Measurements from ENCODE around the gene KCNQ5. TPM values are rescaled to one million over a fixed set of nuclear protein-coding genes. Genes with fewer than 3 reads are reported as not detected.
A peak's percentile ranks its signal among the peaks of the same experiment; 100 is the strongest.
"Not testable (repeated sequence)": the region's sequence is repeated elsewhere in the genome, so short reads cannot be mapped to it uniquely, and the experiment has no call there.

Gene KCNQ5
- total RNA-seq, 1 donor from 2014 or later: not detected

DNA sequence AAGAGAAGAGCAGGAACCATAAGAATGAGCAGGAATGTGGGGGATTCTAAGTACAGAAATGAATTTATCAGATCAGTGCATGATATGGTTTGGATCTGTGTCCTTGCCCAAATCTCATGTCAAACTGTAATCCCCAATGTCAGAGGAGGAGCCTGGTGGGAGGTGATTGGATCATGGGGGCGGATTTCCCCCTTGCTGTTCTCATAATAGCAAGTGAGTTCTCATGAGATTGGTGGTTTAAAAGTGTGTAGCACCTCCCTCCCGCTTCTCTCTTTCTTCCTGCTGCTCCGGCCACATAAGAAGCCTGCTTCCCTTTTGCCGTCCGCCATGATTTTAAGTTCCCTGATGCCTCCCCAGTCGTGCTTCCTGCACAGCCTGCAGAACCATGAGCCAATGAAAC, 554.2 kb downstream of the KCNQ5 start:
- no peak for DNase-seq (ENCODE audit: low read depth in 2 of 2)

DNA sequence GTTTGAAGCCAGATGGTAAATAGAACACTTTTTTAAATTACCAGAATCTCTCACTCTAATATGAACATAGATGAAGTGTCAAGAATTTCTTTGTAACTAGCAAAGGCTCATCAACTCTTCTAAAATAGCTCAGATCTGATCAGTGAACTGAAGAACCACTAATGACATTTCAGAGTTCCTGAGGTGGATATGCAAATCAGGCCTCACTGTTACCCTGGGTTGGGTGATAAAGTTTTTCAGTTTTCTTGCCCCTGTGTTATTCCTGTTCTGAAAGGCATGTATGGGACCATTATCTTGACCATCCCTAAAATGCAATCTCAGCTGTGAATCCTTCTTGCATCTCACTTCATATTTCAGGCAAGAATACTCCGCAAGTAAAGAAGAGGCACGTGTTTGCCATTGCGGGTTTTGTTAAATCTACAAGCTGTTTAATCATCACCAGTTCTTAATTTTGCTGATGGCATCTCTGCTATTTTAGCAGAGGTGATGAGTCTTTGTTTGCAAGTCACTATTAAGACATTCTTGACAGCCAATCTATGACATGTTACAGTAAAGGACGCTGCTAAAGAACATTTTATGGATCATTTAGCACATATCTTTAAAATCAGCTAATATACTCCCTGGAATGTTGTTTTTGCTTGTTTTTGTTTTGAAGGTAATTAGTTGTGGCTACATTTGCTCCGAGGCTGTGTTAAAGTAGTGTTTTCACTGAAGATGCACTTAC, 555.5 kb downstream of the KCNQ5 start:
- no peak for DNase-seq (ENCODE audit: low read depth in 2 of 2)

DNA sequence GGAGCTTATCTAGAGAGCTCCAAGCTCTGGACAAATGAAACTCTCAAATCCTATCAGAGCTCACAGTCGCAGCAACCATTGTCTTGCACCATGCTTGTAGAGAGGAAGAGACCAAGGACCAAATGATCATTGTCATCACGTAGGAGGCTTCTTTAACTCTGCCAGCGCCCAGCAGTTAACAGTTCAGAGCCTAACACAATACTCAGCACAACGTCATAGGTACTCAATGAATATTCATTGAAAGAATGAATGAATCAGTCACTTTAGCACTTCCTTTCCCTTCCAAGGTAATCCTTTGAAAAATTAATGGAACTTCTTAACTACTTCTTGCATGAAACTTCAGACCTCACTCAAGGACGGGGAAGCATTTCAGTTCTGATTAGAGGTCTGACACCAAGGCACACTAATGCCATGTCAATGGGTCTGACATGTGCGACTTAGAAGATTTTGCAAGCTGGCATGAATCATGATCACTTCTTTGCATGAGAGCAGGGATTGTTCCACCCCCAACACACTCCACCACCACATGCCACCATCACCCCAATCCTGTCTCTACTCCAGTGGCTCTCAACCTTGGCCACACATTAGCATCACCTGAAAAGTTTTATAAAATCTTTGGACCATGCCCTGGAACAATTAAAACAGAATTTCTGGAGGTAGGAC, 558.3 kb downstream of the KCNQ5 start:
- DNase-seq (ENCODE audit: low read depth in 2 of 2): no peak

DNA sequence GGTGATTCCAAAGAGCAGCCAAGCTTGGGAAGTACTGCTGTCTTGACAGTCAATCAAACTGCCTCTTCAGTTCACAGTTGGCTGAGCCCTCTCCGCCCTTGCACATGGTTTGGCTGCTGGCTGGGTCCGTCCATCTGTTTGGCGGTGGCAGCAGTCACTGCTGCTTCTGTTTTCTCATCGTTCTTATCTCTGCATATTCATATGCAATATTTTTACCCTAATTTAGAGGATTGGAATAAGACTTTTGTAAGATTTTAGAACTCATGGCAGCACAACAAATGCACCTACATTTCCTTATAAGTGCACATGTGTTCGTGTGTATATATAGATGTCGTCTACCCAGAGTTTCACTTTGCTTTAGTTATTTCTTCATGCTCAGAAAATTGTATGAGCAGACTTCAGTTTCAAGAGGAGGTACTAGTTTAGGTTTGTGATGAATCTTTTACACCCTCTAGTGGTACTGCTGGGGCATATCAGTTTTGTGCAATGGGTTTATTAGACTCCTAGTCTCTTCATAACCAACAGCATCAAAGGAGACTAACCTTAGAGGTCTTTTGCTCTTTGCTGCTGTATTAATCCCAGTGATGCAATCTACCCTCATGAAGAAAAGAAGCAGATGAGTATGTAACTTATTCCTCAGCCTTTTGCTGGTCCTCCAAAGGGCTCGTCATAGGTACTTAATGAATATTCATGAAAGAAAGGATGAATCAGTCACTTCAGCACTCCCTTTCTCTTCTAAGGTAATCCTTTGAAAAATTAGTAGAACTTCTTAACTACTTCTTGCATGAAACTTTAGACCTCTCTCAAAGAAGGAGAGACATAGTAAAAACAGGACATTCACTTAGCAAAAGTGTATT, 559.1 kb downstream of the KCNQ5 start:
- DNase-seq (ENCODE audit: low read depth in 2 of 2): peak; percentile 58 to 67

DNA sequence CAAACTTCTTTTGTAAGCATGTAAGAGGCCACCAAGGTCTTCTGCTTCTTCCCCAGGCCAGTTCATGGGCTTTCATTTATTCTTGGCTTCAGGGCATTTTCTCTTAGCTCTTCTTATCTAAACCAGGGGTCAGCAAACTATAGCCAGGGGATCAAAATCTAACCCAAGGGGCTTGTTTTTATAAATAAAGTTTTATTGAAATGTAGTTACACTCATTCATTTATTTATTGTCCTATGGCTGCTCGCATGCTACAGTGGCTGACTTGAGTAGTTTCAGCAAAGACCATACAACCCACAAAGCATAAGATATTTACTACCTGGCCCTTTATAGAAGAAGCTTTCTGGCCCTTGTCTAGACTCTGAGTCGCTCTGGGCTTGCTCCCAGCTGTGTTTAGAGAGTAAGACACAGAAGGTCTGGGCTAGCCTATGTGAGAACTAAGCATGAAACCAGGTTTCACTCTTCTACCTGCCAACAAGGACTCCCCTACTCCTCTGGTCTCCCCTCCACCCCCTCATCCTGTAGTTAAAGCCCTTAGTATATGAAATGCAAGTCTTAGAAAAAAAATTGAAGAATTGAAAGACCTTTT, 560.2 kb downstream of the KCNQ5 start:
- no peak for DNase-seq (ENCODE audit: low read depth in 2 of 2)

DNA sequence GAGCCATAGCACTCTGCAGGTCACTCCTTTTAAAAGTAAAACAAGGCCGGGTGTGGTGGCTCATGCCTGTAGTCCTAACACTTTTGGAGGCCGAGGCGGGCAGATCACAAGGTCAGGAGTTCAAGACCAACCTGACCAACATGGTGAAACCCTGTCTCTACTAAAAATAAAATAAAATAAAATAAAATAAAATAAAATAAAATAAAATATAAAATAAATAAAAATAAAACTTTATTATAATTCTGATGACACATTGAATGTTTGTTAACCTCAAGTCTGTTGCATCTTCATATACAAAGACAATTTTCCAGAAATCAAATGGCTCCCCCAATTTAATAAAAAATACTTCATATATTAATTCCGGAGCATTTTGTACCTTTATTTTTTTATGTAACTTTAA, 571.4 kb downstream of the KCNQ5 start:
- not testable (repeated sequence) for DNase-seq (ENCODE audit: low read depth in 2 of 2)

DNA sequence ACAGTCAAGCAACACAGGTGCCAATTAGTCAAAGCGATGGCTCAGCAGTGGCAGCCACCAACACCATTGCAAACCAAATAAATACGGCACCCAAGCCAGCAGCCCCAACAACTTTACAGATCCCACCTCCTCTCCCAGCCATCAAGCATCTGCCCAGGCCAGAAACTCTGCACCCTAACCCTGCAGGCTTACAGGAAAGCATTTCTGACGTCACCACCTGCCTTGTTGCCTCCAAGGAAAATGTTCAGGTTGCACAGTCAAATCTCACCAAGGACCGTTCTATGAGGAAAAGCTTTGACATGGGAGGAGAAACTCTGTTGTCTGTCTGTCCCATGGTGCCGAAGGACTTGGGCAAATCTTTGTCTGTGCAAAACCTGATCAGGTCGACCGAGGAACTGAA, 572.9 kb downstream of the KCNQ5 start:
- no peak for DNase-seq (ENCODE audit: low read depth in 2 of 2)

DNA sequence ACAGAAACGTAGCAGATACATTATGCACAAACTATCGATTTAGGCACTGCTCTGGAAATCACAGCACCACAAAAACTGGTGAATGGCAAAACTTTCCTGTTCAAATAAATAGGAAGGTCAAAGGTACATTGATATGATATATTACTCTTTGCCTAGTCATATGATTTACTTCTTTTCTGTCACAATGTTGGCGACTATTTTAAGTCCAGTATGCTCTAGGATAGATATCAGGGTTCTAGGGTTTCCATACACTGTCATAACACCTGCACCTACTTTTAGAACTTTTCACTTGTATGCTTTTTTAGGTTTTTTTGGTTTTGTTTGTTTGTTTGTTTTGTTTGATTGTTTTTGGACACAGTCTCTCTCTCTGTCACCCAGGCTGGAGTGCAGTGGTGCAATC, 578.4 kb downstream of the KCNQ5 start:
- DNase-seq (ENCODE audit: low read depth in 2 of 2): no peak

DNA sequence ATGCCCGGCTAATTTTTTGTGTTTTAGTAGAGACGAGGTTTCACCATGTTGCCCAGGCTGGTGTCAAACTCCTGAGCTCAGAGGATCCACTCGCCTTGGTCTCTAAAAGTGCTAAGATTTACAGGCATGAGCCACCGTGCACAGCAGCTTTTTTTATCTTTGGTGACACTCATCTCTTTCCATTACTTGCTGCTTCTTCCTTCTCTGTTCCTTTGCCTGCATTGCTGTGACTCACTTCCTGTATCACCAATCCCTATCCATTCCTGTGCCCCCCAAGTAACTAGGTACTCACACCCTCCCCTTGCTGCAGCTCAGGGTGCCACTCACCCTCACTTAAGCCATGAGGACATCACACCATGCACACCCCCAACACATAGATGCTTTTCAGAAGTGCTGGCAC, 578.9 kb downstream of the KCNQ5 start:
- DNase-seq (ENCODE audit: low read depth in 2 of 2): no peak

DNA sequence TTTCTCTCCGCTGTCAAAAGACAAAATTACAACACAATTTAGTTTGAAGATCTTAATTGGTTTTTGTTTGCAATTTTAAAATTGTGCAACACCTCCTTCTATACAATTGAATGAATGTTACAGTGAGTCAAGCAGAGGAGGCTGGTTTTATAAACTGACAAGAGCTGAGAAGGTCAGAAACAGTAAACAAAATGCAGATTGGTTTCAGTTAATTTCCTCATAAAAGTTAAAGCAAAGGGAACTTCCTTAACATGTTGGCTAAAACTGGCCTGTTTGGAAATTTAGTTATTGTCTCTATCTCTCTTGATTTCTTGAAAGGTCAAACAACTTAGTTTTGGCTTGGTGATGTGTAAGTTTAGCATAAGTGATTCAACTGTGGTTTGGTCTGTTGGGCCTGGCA, 581.2 kb downstream of the KCNQ5 start:
- DNase-seq (ENCODE audit: low read depth in 2 of 2): no peak

DNA sequence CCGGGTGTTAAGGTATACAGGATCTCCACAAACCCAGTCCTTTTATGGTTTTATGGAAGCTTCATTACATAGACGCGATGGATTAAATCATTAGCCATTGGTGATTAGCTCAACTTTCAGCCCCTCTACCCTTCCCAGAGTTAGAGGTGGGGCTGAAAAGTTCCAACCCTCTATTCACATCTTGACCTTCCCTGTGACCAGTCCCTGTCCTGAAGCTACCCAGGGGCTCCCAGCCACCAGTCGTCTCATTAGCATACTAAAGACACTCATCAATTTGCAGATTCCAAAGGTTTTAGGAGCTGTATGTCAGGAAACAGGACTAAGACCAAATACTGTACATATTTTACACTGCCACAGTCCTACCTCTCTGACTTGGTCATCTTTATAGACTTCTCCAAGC, 582.4 kb downstream of the KCNQ5 start:
- DNase-seq (ENCODE audit: low read depth in 2 of 2): no peak

DNA sequence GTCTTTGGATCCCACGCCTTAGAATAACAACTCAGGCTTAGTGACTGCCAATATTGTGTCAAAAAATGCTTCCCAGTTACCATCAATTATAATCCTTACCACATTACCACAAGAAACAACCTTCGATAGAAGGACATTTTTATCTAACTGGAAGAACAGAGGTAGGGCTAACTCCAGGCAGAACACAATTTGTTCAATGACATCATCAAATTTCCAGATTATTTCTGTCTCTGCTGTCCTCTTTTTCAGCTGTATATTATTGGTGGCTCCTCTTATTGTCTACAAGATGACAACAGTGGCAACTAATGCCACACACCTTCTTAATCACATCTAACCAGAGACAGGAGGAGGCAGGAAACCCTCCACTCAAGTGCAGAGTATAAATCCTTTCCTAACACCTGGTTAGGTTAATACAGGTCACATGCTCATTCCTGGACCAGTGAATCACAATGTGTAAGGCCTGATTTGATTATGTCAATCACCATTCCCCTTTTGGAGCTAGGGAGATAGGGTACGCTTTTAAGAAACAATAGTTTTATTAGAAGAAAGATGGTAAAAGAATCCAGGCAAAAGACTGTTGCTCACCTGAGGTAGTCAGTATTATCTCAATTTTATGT, 585.5 kb downstream of the KCNQ5 start:
- no peak for DNase-seq (ENCODE audit: low read depth in 2 of 2)

DNA sequence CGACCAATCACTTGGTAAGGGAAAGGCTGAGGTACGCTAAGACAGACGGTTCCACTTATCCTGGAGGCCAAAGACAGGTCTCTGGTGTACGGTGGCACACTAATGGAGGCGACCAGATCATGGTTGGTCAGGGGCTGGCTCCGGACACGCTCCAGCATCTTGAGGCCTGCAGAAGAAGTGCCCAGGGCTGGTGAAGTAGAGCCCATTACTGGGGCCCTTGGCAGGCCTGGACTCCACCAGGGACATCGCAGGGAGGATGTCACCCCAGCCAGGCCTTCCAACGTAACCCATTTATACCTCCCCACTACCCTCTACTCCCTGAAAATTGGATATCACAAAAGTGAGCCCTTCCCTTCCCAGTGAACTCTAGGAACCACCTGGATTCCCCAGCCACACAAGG, 587.3 kb downstream of the KCNQ5 start:
- DNase-seq (ENCODE audit: low read depth in 2 of 2): no peak

DNA sequence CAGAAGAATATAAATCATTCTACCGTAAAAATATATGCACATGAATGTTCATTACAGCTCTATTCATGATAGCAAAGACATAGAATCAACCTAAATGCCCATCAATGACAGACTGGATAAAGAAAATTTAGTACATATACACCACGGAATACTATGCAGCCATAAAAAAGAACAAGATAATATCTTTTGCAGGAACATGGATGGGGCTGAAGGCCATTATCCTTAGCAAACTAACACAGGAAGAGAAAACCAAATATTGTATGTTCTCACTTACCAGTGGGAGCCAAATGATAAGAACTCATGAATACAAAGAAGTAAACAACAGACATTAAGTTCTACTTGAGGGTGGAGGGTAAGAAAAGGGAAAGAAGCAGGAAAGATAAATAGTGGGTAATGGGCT, 595.0 kb downstream of the KCNQ5 start:
- no peak for DNase-seq (ENCODE audit: low read depth in 2 of 2)

DNA sequence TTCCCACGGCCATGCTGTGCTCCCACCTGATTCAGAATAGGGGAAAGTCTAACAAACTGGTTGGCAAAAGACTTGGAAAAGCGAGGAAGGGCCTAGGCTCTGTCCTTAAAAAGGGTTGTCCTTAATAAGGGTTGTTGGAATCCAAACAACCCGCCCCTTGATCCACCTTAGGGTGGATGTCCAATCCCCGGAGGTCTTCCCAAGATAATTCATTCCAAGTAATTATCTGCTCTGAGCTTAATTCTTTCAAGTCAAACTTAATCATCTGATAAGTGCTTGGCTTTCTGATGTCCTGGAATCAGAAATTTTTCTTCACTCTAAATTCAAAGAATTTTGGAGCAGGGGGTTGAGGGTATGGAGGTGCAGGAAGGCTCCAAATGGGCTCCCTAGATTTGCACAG, 603.5 kb downstream of the KCNQ5 start, which contains the start of gene KHDC1L:
Gene KHDC1L, minus strand, starts transcription at position 101 of the 400 bp plus-strand sequence. Its CDS starts 88 bp downstream, at position 13.
- no peak for DNase-seq (ENCODE audit: low read depth in 2 of 2)

DNA sequence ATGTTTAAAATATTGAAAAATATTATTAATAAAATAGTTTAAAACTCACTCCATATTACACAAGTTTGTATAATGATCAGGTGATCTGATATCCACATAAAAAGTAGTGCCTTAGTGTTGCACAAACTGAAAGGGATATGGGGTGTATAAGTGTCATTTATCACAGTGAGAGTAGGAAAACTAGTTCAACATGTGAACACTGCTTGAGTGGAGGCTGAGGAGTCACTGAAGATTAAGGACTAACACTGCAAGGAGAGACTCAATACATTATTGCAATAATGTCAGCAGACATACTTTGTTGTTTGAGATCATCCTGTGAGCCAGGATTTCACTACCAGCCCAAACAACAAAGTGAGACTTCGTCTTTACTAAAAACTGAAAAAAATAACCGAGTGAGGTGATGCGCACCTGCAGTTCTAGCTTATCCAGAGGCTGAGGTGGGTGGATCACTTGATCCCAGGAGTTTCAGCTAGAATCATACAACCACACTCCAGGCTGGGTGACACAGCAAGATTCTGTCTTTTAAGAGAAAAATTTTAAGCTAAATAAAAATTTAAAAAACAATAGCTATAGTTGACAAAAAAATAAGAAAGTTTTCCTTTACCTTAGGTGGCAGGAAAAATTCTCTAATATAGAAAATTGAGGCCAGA, 605.9 kb downstream of the KCNQ5 start:
- no peak for DNase-seq (ENCODE audit: low read depth in 2 of 2)

DNA sequence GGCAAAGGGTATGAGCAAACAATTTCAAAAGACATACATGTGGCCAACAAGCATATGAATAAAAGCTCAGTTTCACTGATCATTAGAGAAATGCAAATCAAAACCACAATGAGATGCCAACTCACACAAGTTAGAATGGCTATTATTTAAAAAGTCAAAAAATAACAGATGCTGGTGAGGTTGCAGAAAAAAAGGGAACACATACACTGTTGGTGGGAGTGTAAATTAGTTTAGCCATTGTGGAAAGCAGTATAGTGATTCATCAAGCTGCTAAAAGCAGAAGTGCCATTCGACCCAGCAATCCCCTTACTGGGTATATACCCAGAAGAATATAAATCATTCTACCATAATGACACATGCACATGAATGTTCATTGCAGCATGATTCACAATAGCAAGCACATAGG, 610.1 kb downstream of the KCNQ5 start:
- DNase-seq (ENCODE audit: low read depth in 2 of 2): no peak

DNA sequence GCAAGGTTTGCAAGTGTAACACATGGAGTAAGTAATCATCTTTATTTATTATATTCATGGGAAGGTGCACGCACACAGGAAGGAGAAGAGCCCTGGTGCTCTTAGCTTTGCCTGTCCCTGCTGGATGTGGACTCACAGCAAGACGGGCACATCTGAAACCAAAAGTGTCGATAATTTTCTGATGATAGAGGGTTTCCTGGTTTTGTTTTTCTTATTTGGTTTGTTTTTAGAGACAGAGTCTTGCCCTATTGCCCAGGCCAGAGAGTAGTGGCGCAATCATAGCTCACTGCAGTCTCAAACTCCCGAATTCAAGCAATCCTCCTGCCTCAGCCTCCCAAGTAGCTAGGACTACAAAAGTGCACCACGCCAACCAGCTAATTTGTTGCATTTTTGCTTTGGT, 611.2 kb downstream of the KCNQ5 start:
- no peak for DNase-seq (ENCODE audit: low read depth in 2 of 2)

DNA sequence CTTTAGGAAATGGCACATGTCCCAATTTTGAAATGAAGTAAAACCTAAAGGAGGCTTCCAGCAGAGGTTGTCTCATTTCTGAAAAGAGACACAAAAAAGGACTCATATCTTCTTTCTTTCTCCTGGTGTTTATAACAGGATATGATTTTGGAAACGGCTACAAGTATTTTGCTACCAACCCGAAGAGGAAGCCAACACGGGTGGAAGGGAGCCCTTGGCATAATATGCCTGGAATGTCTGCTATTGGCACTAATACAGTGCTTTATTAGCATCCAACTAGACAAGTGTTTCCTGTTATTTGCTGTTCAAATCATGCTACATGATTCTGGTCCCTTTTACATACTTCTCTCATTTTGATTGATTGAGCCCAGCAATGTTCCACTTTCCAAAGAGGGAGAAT, 612.1 kb downstream of the KCNQ5 start:
- peak in 1 of 2 donors; percentile 13 for DNase-seq (ENCODE audit: low read depth in 2 of 2)

DNA sequence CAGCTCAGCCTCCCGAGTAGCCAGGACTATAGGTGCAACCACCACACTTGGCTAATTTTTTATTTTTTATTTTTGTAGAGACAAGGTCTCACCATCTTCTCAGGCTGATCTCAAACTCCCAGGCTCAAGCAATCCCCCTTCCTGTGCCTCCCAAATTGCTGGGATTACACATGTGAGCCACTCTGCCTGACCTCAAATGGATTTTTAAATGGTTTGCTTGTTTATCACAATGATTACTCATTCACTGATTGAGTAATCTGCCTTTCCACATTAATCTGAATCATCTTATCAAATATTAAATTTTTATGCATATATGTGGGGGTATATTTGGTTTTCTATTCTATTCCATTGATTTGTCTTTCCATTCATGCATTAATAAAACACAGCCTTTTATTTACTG, 612.9 kb downstream of the KCNQ5 start:
- peak in 1 of 2 donors; percentile 2 for DNase-seq (ENCODE audit: low read depth in 2 of 2)
